EL (cell line): ENCODE measurements around the gene SMAD3.
A peak's percentile ranks its signal among the peaks of the same experiment; 100 is the strongest.
"Not testable (repeated sequence)": the region's sequence is repeated elsewhere in the genome, so short reads cannot be mapped to it uniquely, and the experiment has no call there.

ENCODE experiments used
- DNase-seq: peaks from one replicate; pipeline ENCODE4 v3.0.0-alpha.2; 2016

SMAD3 gene

DNA sequence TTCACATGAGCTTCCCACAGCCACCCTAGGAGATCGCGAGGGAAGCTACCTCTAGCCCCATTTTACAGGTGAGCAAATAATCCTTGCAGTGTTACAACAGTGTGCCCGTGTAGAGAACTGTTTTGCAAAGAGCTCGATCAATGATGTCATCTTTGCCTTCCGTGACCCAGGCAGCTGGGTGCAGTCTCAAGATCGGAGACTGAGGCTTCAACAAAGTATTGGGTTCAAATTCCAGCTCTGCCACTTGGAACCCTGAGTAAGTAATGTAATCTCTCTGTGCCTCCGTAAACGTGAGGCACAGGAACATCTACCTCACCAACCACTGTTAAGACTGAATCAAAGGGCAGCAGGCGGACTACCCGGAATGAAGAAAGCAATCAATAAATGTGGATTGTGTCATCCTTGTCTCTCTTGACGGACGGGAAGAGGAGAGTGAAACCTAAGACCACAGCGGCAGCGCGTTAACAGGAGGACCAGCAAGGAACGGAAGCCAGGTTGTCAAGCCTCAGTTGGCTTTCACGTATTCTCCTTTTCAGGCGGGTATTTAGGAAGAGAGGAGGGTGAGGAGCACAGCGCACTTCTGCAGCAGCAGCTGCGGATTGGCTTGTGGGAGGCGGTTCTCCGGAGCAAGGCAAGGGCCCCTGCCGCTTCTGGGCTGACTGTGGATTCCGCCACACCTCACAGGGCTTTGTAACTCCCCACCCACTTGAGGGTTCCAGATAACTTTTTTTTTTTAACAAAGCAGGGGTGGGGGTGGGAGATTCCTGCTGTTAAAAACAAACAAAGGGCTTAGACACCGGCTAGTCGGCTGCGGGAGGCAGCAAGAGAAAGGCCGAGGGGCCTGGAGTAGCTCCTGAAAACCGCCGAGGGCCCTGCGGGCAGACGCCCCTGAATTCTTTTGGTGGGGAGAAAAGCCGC lies 1.5 kb upstream of the SMAD3 start:
- no peak for DNase-seq

- DNase-seq = no peak
These were observed 533 bp upstream of the SMAD3 start for GRCh38 chr15:67064607-67065530.

DNA sequence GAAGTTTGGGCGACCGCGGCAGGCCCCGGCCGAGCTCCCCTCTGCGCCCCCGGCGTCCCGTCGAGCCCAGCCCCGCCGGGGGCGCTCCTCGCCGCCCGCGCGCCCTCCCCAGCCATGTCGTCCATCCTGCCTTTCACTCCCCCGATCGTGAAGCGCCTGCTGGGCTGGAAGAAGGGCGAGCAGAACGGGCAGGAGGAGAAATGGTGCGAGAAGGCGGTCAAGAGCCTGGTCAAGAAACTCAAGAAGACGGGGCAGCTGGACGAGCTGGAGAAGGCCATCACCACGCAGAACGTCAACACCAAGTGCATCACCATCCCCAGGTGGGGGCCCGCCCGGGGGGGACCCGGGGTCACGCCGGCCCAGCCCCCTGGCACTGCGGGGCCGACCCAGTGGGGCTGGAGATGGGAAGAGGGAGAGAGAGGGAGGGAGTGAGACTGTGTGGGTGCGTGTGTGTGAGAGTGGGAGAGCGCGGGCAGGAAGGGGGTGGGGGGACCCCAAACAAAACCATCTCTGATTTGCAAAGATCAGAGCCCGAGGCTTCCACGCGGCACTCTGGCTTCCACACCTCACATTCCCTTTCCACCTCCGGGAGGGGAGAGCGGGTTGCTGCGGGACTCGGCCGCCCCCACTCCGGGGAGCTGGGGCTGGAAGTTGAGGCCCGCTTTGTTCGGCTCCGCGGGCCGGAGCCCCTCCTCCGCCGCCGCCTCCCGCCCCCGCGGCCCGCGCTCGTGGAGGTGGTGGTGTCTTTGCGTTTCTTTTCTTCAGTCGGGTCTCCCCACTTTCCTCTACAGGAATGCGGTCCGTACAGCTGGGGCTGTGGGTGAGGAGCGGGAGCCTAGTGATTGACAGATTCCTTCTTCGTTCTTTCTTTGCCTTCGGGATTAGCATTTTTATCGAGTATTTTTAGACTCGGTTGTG lies 898 bp downstream of the SMAD3 start:
- no peak for DNase-seq

DNA sequence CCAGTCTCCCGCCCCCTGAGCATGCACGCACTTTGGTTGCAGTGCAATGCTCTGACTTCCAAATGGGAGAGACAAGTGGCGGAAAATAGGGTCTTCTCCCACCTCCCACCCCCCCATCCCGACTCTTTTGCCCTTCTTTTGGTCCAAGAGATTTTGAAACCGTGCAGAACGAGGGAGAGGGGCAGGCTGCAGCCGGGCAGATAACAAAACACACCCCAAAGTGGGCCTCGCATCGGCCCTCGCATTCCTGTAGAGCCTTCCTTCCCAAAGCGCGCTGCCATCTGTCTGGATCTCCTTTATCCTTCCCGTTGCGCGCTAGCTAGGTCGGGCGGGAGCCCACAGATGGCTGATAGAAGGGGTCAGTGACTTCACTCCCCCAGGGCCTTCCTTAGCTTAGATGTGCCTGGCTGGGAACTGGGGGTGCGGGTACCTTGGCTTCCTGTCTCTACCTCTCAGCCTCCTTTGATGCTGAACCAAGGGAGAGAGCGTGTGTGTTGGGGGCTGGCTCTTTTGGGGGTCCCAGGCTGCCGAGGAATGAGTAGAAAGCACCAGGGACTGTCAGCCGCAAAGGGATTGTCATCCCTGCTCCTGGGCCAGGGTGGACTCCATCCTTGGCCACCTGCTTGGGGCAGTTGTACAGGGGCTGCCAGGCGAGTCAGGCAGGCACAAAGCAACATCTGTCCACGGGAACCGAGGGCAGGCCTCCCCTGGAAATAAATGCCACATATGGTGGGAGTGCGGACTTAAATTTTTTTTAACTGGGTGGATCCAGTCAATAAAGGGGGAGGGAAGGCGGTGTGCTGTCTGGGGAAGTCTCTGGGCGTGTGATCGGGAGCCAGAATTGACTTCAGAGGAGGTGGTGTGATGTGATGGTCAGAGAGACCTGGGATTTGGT lies 1.8 kb downstream of the SMAD3 start:
- peak; percentile 55 for DNase-seq

DNA sequence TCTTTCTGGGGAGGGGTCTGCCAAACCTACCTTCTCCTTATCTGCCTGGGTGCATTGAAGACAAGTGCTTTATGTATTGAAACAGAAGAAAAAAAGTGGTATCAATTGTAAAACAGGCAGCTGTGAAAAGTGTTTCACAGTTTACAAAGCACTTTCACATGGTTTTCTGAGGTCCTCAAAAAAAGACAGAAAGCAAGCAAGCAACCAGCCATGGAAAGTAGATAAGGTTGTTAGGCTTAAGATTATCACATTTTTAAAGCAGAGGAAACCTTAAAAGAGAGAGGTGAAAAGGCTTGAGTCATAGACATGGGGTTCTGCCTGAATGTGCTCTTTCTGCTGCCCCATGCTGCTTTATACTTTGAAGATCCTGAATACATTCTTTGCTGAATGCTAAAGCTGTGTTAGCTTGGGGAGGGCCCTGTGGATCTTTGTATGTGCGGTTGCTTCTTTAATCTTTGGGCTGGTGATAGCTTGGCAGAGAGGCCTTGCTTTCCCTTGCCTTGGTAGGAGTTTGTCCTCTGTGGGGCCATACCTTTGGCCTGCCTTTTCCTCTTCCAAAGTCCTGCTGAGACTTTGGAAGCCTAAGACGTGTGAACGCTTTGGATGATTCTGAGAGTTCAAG lies 2.6 kb downstream of the SMAD3 start:
- peak; percentile 44 for DNase-seq

GRCh38 chr15:67068710-67069400 lies 3.5 kb downstream of the SMAD3 start:
- peak; percentile 50 for DNase-seq

DNA sequence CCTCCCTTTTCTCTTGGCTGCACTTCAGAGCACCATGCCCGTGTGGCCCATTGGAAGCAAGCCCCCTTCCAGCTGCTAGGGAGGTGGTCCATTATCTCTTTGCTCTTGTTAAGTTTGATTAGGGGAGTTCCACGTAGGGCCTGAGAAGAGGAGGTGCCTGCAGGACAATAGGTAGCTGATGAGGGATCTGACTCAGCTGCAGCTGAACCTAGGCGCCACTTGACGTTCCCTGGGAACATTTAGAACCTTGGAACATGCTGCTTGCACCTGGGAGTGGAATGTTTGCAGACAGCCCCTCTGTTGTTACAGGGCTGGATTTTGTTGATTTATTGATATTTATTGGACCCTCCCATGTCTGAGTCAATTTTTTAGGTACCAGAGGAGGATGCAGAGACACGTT lies 4.7 kb downstream of the SMAD3 start:
- no peak for DNase-seq

DNA sequence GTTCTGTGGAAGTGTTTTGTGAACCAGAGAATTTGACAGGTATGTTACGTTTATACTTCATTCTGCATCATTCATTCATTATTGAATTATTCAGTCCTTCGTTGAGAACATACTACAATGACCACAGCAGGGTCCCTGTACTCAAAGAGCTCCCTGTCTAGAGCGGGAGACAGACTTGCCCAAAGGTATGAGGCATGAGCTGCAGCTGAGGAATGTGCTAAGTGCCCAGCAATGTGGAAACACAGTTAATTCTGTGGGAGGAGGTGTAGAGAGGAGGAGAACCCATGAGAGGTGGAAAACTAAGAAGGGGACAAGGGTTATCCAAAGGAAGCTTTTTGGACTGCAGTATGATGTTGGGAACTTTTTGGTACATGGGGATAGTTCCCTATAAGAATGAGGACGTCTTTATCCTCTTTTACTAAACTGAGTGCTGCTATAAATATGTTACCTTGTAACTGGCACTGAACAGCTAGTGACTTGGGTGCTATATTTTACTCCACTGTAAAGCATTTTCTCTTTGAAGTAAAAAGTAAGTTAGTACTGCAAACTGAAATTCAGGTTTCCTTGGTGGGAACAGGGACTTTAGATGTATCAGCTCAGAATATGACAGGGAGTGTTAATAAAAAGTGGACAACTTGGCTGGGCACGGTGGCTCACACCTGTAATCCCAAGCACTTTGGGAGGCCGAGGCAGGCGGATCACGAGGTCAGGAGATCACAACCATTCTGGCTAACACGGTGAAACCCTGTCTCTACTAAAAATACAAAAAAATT lies 5.7 kb downstream of the SMAD3 start:
- DNase-seq = no peak

GRCh38 chr15:67072442-67072841 lies 7.0 kb downstream of the SMAD3 start:
- DNase-seq = no peak

GRCh38 chr15:67072958-67073357 lies 7.6 kb downstream of the SMAD3 start:
- no peak for DNase-seq

- peak; percentile 46 for DNase-seq
These were observed 9.5 kb downstream of the SMAD3 start for GRCh38 chr15:67074886-67075229.

- not testable (repeated sequence) for DNase-seq
These were observed 10.2 kb downstream of the SMAD3 start for GRCh38 chr15:67075555-67076135.

DNA sequence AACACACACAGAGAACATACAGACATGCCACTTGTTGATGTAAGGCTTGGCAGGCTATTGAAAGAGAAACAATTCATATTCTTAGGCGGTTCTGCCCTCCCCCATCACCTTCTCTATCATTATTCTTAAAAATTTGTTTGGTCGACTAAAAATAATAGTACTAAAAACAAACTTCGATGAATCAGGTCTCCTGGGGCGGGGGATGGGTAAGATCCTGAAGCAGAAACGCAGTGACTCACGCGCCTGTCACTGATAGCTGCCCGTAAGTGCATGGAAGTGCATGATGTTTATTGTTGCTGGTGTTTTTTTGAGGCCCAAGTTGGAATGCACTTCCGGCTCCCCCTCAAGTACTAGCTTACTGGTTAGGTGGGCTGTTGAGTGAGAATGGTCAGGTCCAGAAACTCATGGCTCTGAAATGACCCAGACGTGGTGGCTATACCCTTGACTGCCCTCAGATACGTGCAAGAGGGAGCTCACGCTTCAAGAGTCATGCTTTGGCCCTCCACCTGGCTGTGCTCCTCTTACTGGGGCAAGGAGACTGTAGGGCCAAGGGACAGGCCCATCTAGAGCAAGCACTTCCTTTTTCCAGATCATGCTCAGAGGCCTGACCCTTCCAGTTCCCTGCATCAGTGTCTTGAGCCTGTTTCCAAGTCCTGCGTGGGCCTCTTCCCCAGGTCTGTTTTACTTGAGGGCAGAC lies 10.9 kb downstream of the SMAD3 start:
- peak; percentile 91 for DNase-seq

GRCh38 chr15:67077641-67078215 lies 12.3 kb downstream of the SMAD3 start:
- no peak for DNase-seq

- no peak for DNase-seq
These were observed 14.0 kb downstream of the SMAD3 start for GRCh38 chr15:67079361-67079760.

DNA sequence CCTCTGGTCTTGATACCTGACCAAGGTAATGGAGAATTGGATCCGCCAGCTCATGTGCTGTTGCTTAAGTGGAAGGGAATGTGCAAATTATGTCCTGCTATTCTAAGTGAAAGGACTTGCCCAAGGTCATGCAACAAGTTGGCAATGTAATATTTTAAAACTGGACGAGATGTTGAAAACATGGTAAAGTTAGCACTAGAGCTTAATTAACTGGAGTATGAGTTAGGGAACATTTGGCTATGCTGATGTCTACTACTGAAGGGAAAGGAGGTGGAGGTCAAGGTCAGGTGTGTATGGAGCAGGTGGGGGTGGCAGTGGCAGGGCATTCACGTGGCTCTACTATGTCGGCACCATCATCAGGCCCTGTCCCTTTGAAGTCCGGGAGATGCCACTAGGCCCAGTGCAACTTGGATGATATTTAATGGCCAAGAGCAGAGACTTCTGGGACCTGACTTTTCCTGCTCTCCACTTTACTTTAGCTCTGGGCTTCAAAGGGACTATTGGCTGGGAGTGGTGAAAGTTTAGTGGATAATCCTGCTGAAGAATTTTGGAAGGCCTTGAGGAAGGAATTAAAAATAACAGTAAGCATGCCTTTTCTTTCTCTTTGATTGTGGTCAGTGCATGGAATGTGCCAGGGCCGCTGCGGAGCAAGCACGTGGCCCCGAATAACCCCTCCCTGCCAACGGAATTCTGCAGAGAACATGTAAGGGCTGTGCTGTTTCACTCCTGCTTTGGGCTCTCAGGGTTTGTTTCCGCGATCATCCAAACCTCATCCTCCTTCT lies 14.9 kb downstream of the SMAD3 start:
- DNase-seq = peak; percentile 93

- peak; percentile 90 for DNase-seq
These were observed 15.6 kb downstream of the SMAD3 start for GRCh38 chr15:67080900-67081431.
